NCI-H345 treated with DMSO at 0.1 percent for 48 hours (cell line): ENCODE measurements around the gene NATD1.

Experiments
- DNase-seq: peaks from one replicate; lab custom pipeline; 2025; ENCODE audit not compliant: unreplicated experiment; lab: John Stamatoyannopoulos, UW

NATD1 gene

GRCh38 chr17:21252796-21253645, at the start of gene NATD1:
NATD1 (minus strand) TSS chr17:21253410; CDS start chr17:21253264, 146 bp downstream.
- DNase-seq: peak; percentile 38

- no peak for DNase-seq
Measured at GRCh38 chr17:21301593-21302550, 48.7 kb upstream of the NATD1 start.

- no peak for DNase-seq
Measured at GRCh38 chr17:21300601-21301571, 47.7 kb upstream of the NATD1 start.

- DNase-seq: no peak
Measured at GRCh38 chr17:21299981-21300600, 46.9 kb upstream of the NATD1 start.

GRCh38 chr17:21298983-21299519, 45.8 kb upstream of the NATD1 start:
- DNase-seq: no peak

- DNase-seq: no peak
Measured at GRCh38 chr17:21298056-21298982, 45.1 kb upstream of the NATD1 start.

GRCh38 chr17:21297597-21297996, 44.4 kb upstream of the NATD1 start:
- no peak for DNase-seq

GRCh38 chr17:21297026-21297520, 43.9 kb upstream of the NATD1 start:
- DNase-seq: no peak

- no peak for DNase-seq
Measured at GRCh38 chr17:21296097-21297025, 43.2 kb upstream of the NATD1 start.

- no peak for DNase-seq
Measured at GRCh38 chr17:21295036-21295952, 42.1 kb upstream of the NATD1 start.

- DNase-seq: no peak
Measured at GRCh38 chr17:21294321-21295035, 41.3 kb upstream of the NATD1 start.

GRCh38 chr17:21293831-21294210, 40.6 kb upstream of the NATD1 start:
- no peak for DNase-seq

- no peak for DNase-seq
Measured at GRCh38 chr17:21292867-21293830, 39.9 kb upstream of the NATD1 start.

- no peak for DNase-seq
Measured at GRCh38 chr17:21291862-21292261, 38.7 kb upstream of the NATD1 start.

- no peak for DNase-seq
Measured at GRCh38 chr17:21291357-21291756, 38.1 kb upstream of the NATD1 start.
